CD4-positive, alpha-beta T cell treated with Interleukin-15 for 4 hours (primary cell): Measurements from ENCODE around the gene TEX36.
"Not testable (repeated sequence)": the region's sequence is repeated elsewhere in the genome, so short reads cannot be mapped to it uniquely, and the experiment has no call there.

ENCODE experiments used
- DNase-seq: peaks from one replicate; pipeline ENCODE4 v3.0.0-alpha.2; 2020; ENCODE audit warnings: low spot score

Gene TEX36

GRCh38 chr10:125692196-125692595 lies 9.2 kb upstream of the TEX36 start:
- DNase-seq = no peak

GRCh38 chr10:125691160-125691981 lies 8.4 kb upstream of the TEX36 start:
- DNase-seq = no peak

- DNase-seq = no peak
These were observed 7.1 kb upstream of the TEX36 start for GRCh38 chr10:125689955-125690569.

GRCh38 chr10:125687507-125688185 lies 4.7 kb upstream of the TEX36 start:
- no peak for DNase-seq

GRCh38 chr10:125684581-125684980 lies 1.6 kb upstream of the TEX36 start:
- DNase-seq = no peak

GRCh38 chr10:125683821-125684220 lies 858 bp upstream of the TEX36 start:
- DNase-seq = no peak

- no peak for DNase-seq
These were observed 3.5 kb downstream of the TEX36 start for GRCh38 chr10:125679436-125679835.

- no peak for DNase-seq
These were observed 10.1 kb downstream of the TEX36 start for GRCh38 chr10:125672884-125673283.

GRCh38 chr10:125662584-125662983 lies 20.4 kb downstream of the TEX36 start:
- DNase-seq = no peak

GRCh38 chr10:125661941-125662515 lies 20.9 kb downstream of the TEX36 start:
- DNase-seq = no peak

GRCh38 chr10:125661431-125661940 lies 21.5 kb downstream of the TEX36 start:
- no peak for DNase-seq

- no peak for DNase-seq
These were observed 23.9 kb downstream of the TEX36 start for GRCh38 chr10:125659071-125659470.

GRCh38 chr10:125656523-125656922 lies 26.4 kb downstream of the TEX36 start:
- DNase-seq = no peak

GRCh38 chr10:125653113-125653512 lies 29.9 kb downstream of the TEX36 start:
- not testable (repeated sequence) for DNase-seq

- no peak for DNase-seq
These were observed 36.7 kb downstream of the TEX36 start for GRCh38 chr10:125646311-125646710.

- no peak for DNase-seq
These were observed 41.6 kb downstream of the TEX36 start for GRCh38 chr10:125641398-125641797.

GRCh38 chr10:125640653-125641052 lies 42.3 kb downstream of the TEX36 start:
- DNase-seq = no peak

- no peak for DNase-seq
These were observed 43.1 kb downstream of the TEX36 start for GRCh38 chr10:125639846-125640245.

- no peak for DNase-seq
These were observed 44.4 kb downstream of the TEX36 start for GRCh38 chr10:125638555-125638954.

- DNase-seq = no peak
These were observed 45.5 kb downstream of the TEX36 start for GRCh38 chr10:125637496-125637895.

- no peak for DNase-seq
These were observed 48.4 kb downstream of the TEX36 start for GRCh38 chr10:125634606-125635005.

- DNase-seq = no peak
These were observed 49.4 kb downstream of the TEX36 start for GRCh38 chr10:125633517-125633999.
